Right lobe of liver (tissue), 6 donors: ENCODE results near the gene MAP4K4. TPM values are rescaled to one million over a fixed set of nuclear protein-coding genes. Genes with fewer than 3 reads are reported as not detected.
"Not testable (repeated sequence)": the region's sequence is repeated elsewhere in the genome, so short reads cannot be mapped to it uniquely, and the experiment has no call there.

Source experiments
- ATAC-seq, 4 donors: fragments of 200-7000 bp; cut with Tn5 transposase; one replicate each; pipeline ENCODE4 v1.9.1; 2020; ENCODE audit warnings: mild to moderate bottlenecking in 4 of 4, moderate library complexity in 4 of 4
- DNase-seq, 3 donors: peaks; one replicate each; pipeline ENCODE4 v3.0.0-alpha.2; 2020
- H3K27ac ChIP-seq, 3 donors: fragments of 200-600 bp; one replicate each; pipeline ENCODE4 v1.8.0; 2022
- H3K27me3 ChIP-seq, 2 donors: fragments of 200-600 bp; one replicate each; pipeline ENCODE4 v1.8.0; 2022
- H3K36me3 ChIP-seq, 4 donors: fragments of 200-600 bp; sonication (generic) in 1 of 4; one replicate each; pipeline versions ENCODE4 v1.5.1 to v1.8.0; 2017 to 2022; ENCODE audit warnings: control low read depth in 1 of 4
- H3K4me1 ChIP-seq, 4 donors: fragments of 200-600 bp; sonication (generic) in 1 of 4; one replicate each; pipeline versions ENCODE4 v1.5.1 to v1.8.0; 2017 to 2022; ENCODE audit warnings: control low read depth in 1 of 4
- H3K4me3 ChIP-seq, 3 donors: fragments of 200-600 bp; one replicate each; pipeline ENCODE4 v1.8.0; 2022
- H3K9me3 ChIP-seq, 4 donors: fragments of 200-600 bp; sonication (generic) in 1 of 4; one replicate each; pipeline versions ENCODE4 v1.5.1 to v1.8.0; 2017 to 2022; ENCODE audit warnings: control low read depth in 1 of 4
- POLR2A ChIP-seq: fragments of 450-650 bp; IDR thresholded peaks from one replicate; pipeline ENCODE4 v1.6.1; 2017; ENCODE audit warnings: antibody characterized with exemption, mild to moderate bottlenecking
- WGBS: methylation state at CpG from one replicate; pipeline ENCODE4 v1.1.6; 2018; ENCODE audit warnings: low coverage, low lambda C conversion rate; ENCODE audit not compliant: insufficient coverage; ENCODE audit errors: missing lambda C conversion rate; 5-methylcytosine and 5-hydroxymethylcytosine counted together
- intact Hi-C, 2 donors: fragments of 100-400 bp; cut with DNase I; formaldehyde crosslinking; loops; one replicate each; pipeline versions ENCODE4 v1.11.2 to v1.14.1; 2022
- total RNA-seq, 6 experiments: library from RNA; depleted of rRNA in 2 of 6; stranded (reverse); fragments of >200 nt in 2 of 6; fragmentation: NEBNext Ultra II Directional in 3 of 6; extraction: Animal tissue kit (Norgen Biotek cat#: 25700) in 3 of 6; gene quantifications; one replicate each; pipeline versions ENCODE4 v1.1.0 to v1.2.4, GENCODE V29; 2016 to 2023
- TF ChIP-seq, protein P1 (sequence below), 4 donors: fragments of 200-600 bp in 3 of 4; fragments of 450-650 bp in 1 of 4; IDR thresholded peaks; one replicate each; pipeline versions ENCODE4 v1.5.1 to v1.8.0; 2016 to 2022; ENCODE audit warnings: antibody characterized with exemption in 4 of 4, mild to moderate bottlenecking in 2 of 4
- donor health status: DM: no; HTN: yes; CAD: no.
- donor health status: DM: no; HTN: no; CAD: no.
- donor health status: DM: no; HTN: no; CAD: no.
- donor health status: DM: no; HTN: yes; CAD: no.
- donor health status: DM: no; HTN: yes; CAD: no.

The MAP4K4 gene
- total RNA-seq, 6 experiments from 2014 or later: 29.8 to 36.5 (median 31.1) TPM

GRCh38 chr2:101744832-101745231 lies 47.3 kb downstream of the MAP4K4 start:
- H3K4me1 ChIP-seq: peaks cover 0 to 62% (median 31%) of the 10 kb centered on the region in 4 donors
- no peak overlapping the region for H3K4me3 ChIP-seq
- TF ChIP-seq POLR2A: no peak
- TF ChIP-seq, protein P1, sequence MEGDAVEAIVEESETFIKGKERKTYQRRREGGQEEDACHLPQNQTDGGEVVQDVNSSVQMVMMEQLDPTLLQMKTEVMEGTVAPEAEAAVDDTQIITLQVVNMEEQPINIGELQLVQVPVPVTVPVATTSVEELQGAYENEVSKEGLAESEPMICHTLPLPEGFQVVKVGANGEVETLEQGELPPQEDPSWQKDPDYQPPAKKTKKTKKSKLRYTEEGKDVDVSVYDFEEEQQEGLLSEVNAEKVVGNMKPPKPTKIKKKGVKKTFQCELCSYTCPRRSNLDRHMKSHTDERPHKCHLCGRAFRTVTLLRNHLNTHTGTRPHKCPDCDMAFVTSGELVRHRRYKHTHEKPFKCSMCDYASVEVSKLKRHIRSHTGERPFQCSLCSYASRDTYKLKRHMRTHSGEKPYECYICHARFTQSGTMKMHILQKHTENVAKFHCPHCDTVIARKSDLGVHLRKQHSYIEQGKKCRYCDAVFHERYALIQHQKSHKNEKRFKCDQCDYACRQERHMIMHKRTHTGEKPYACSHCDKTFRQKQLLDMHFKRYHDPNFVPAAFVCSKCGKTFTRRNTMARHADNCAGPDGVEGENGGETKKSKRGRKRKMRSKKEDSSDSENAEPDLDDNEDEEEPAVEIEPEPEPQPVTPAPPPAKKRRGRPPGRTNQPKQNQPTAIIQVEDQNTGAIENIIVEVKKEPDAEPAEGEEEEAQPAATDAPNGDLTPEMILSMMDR (IDR thresholded peaks at IDR 0.05): no peak
- no peaks in the 10 kb centered on the region for H3K9me3 ChIP-seq
- intact Hi-C loops: no loop called here
- no peak for DNase-seq
- no peak overlapping the region for H3K27ac ChIP-seq
- 33% methylated on average over 1 of the region's 1 CpG for WGBS
- H3K27me3 ChIP-seq: no peaks in the 10 kb centered on the region
- no peaks in the 10 kb centered on the region for H3K36me3 ChIP-seq
- ATAC-seq: no peak

- Histone ChIP-seq H3K27me3 (no peaks in the 10 kb centered on the region), H3K9me3 (no peaks in the 10 kb centered on the region), H3K4me1 (peaks cover 0 to 57% (median 27%) of the 10 kb centered on the region in 4 donors), H3K36me3 (no peaks in the 10 kb centered on the region), H3K27ac (peak overlapping the region in 2 of 3 donors; percentile 19 to 47), H3K4me3 (no peak overlapping the region)
- intact Hi-C loops: no loop called here
- 37% methylated on average over 4 of the region's 4 CpGs for WGBS
- ATAC-seq: peak; percentile 9 to 53 (median 13)
- DNase-seq: no peak
- TF ChIP-seq, protein P1 (IDR thresholded peaks at IDR 0.05): no peak
- TF ChIP-seq POLR2A: no peak
Observed at GRCh38 chr2:101745711-101746694, 48.5 kb downstream of the MAP4K4 start.

- no peaks in the 10 kb centered on the region for H3K36me3 ChIP-seq
- H3K4me1 ChIP-seq: peaks cover 0 to 57% (median 26%) of the 10 kb centered on the region in 4 donors
- no peak for TF ChIP-seq POLR2A
- TF ChIP-seq, protein P1 (IDR thresholded peaks at IDR 0.05): no peak
- DNase-seq (no peak), ATAC-seq (peak in 3 of 4 donors; percentile 17 to 54 (median 23))
- peak overlapping the region in 2 of 3 donors; percentile 20 to 47 for H3K27ac ChIP-seq
- intact Hi-C loops: no loop called here
- no peaks in the 10 kb centered on the region for H3K9me3 ChIP-seq
- H3K27me3 ChIP-seq: no peaks in the 10 kb centered on the region
- WGBS: 5% methylated on average over 1 of the region's 1 CpG
- H3K4me3 ChIP-seq: peak overlapping the region in 1 of 3 donors; percentile 5
Observed at GRCh38 chr2:101748000-101748399, 50.5 kb downstream of the MAP4K4 start.

DNA sequence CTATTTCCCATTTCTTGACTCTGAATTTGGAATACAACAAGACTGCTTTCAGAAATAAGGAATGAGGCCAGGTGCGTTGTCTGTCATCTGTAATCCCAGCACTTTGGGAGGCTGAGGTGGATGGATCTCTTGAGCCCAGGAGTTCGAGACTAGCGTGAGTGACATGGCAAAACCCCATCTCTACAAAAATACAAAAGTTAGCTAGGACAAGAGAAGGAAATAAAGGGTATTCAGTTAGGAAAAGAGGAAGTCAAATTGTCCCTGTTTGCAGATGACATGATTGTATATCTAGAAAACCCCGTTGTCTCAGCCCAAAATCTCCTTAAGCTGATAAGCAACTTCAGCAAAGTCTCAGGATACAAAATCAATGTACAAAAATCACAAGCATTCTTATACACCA lies 51.0 kb downstream of the MAP4K4 start:
- H3K36me3 ChIP-seq, intact Hi-C loops, H3K27me3 ChIP-seq, H3K4me3 ChIP-seq, ATAC-seq, H3K9me3 ChIP-seq, DNase-seq: not testable (repeated sequence)
- peaks cover 0 to 59% (median 27%) of the 10 kb centered on the region in 4 donors for H3K4me1 ChIP-seq
- WGBS: 78% methylated on average over 3 of the region's 4 CpGs
- H3K27ac ChIP-seq: peak overlapping the region in 1 of 3 donors; percentile 47

DNA sequence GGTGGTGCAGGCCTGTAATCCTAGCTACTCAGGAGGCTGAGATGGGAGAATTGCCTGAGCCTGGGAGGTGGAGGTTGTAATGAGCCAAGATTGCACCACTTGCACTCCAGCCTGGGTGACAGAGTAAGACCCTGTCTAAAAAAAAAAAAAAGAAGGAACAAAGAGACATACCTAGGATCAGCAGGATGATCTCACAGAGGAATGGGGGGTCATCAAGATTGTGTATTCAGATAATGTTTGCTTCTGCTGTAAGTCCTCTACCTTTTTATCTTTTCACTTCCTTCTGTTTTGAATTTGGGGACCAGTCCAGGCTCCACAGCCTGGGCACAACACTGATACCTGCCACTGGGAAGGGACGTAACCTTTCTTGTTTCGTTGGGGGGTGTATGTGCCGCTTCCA lies 53.2 kb downstream of the MAP4K4 start:
- H3K36me3 ChIP-seq: no peaks in the 10 kb centered on the region
- DNase-seq: no peak
- ATAC-seq: no peak
- intact Hi-C loops: no loop called here
- H3K27ac ChIP-seq: no peak overlapping the region
- no peak overlapping the region for H3K4me3 ChIP-seq
- H3K4me1 ChIP-seq: peaks cover 0 to 77% (median 29%) of the 10 kb centered on the region in 4 donors
- TF ChIP-seq, protein P1 (IDR thresholded peaks at IDR 0.05): no peak
- no peak for TF ChIP-seq POLR2A
- WGBS: 95% methylated on average over 3 of the region's 3 CpGs
- H3K9me3 ChIP-seq: no peaks in the 10 kb centered on the region
- no peaks in the 10 kb centered on the region for H3K27me3 ChIP-seq
